Ovary (tissue), 3 donors: ENCODE measurements around the gene KYAT1.

Experiments used
- CTCF ChIP-seq, 3 donors: fragments of 450-650 bp in 2 of 3; fragments of 200-600 bp in 1 of 3; IDR thresholded peaks; one replicate each; pipeline versions ENCODE4 v1.5.1 to v1.8.0; 2016 to 2022; ENCODE audit warnings: antibody characterized with exemption in 3 of 3, mild to moderate bottlenecking in 1 of 3
- EP300 ChIP-seq: sonication (generic); formaldehyde crosslinking; IDR thresholded peaks from one replicate; pipeline ENCODE4 v1.6.1; 2017; ENCODE audit warnings: antibody characterized with exemption
- POLR2A ChIP-seq: fragments of 450-650 bp; IDR thresholded peaks from one replicate; pipeline ENCODE4 v1.6.1; 2017; ENCODE audit warnings: antibody characterized with exemption, mild to moderate bottlenecking, moderate library complexity
- donor health status: DM: no; HTN: no; CAD: no.

GRCh38 chr9:128894764-128895163, 13.0 kb upstream of the KYAT1 start:
- TF ChIP-seq CTCF (IDR thresholded peaks at IDR 0.05) (no peak), POLR2A (no peak), EP300 (no peak)
